Measurements from ENCODE around the gene ZNF493.

- no peak for TF ChIP-seq MAX (IDR thresholded peaks at IDR 0.05)
- no peak for TF ChIP-seq CTCF (IDR thresholded peaks at IDR 0.05)
- no peak for TF ChIP-seq CHD4 (IDR thresholded peaks at IDR 0.05; ENCODE audit: borderline replicate concordance)
- no peak for TF ChIP-seq RNF2 (IDR thresholded peaks at IDR 0.05; ENCODE audit: borderline replicate concordance, low read depth)
- TF ChIP-seq MYC (IDR thresholded peaks at IDR 0.05; ENCODE audit: borderline replicate concordance, low read length): no peak
- TF ChIP-seq NR3C1 (IDR thresholded peaks at IDR 0.05): no peak
- TF ChIP-seq CBX2 (IDR thresholded peaks at IDR 0.05; ENCODE audit: borderline replicate concordance, low read depth): no peak
- TF ChIP-seq, protein P1, sequence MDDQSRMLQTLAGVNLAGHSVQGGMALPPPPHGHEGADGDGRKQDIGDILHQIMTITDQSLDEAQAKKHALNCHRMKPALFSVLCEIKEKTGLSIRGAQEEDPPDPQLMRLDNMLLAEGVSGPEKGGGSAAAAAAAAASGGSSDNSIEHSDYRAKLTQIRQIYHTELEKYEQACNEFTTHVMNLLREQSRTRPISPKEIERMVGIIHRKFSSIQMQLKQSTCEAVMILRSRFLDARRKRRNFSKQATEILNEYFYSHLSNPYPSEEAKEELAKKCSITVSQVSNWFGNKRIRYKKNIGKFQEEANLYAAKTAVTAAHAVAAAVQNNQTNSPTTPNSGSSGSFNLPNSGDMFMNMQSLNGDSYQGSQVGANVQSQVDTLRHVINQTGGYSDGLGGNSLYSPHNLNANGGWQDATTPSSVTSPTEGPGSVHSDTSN (IDR thresholded peaks at IDR 0.05): no peak
- no peak for TF ChIP-seq MAZ (IDR thresholded peaks at IDR 0.05; ENCODE audit: borderline replicate concordance, low read depth, low read length)
Observed at GRCh38 chr19:21410166-21410565, 13.2 kb downstream of the ZNF493 start.

Data from A549 (cell line).